ENCODE results near the gene GUCY1A2.
"Not testable (repeated sequence)": the region's sequence is repeated elsewhere in the genome, so short reads cannot be mapped to it uniquely, and the experiment has no call there.

GUCY1A2 gene

DNA sequence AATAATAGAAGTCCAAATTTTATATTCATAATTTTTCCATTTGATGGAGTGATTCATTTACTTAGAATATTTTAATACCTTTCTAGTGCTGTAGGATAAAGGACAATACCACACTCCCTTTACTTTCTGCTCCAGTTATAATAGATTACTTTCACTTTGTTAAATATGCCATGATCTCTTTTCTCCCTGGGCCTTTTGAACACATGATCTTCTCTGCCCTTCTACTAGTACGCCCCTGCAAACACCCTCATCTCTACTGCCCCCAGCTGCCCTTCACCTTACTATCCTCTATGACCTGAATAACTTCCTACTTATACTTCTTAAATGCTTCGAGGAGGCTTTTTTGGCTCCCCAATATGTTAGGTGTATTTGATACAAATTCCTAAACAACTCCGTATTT lies 177.3 kb downstream of the GUCY1A2 start:
- no peak for DNase-seq (ENCODE audit: low read depth in 2 of 2)

DNA sequence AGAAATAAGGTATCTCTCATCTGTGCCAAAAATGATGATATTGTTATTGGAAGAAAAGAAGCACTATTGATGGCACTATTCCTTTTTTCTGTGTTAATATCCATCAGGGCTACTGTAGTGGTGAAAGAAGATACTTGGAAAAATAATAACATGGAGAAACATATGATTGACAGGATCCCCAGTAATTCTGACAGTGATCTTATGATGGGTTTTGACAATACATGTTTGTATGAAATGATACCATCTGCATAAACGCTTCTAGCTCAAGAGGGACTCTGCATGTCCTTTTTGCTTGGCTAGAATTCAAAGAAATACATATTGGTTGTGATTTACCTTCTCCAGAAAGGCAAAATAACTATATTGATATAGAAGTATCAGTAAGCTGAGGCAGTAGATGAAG lies 178.1 kb downstream of the GUCY1A2 start:
- DNase-seq (ENCODE audit: low read depth in 2 of 2) = no peak

DNA sequence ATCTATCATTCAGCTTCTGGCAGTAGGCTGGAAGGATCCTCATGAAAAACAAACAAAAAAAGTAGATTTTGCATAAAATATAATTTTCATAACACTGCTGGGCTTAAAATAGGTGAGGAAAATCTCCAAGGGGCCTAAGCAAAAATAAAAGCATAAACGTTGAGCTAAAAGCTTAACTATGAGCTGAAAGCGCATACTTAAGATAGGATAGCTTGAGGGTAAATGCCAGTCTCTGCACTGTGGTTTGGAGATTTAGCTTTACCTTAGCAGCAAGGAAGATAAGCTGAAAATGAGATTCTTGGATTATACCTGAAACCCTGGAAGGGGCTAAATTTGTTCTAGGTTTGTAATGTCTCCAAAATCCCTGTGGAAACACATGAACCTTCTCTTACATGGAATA lies 183.7 kb downstream of the GUCY1A2 start:
- no peak for DNase-seq (ENCODE audit: low read depth in 2 of 2)

DNA sequence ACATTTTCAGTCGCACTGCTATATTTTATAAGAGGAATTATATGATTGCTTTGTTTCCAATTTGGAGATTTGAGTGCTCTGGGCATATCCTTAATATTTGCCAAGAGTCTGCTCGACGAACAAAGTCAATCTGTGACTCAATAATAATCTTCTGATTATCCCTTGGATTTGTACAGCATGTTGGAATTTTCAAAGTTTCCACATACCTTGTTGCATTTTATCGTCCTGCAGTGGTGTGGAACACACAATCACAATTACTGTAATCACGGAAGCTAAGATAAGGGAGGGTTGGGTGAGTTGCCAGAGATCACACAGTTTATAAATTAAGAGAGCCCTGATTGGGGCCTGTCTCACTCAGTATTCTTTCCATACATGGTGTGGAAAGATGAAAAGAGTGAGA lies 189.3 kb downstream of the GUCY1A2 start:
- no peak for DNase-seq (ENCODE audit: low read depth in 2 of 2)

DNA sequence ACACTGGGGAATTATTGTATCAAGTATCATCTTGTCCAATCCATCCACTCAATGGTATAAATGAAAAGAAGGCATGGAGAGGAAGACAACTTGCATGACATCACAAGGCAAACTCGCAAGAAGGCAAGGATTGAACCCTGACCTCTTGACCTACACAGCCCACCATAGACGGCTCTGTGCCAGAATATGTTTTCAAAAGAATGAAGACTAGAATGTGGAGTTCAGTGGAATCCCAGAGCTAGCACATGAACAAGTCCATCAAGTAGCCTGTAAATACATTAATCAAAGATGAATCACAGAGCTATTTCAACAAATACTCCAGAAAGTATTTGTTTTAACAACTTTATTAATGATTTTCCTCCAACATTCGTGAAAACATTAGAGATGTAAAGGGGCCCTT lies 189.7 kb downstream of the GUCY1A2 start:
- no peak for DNase-seq (ENCODE audit: low read depth in 2 of 2)

DNA sequence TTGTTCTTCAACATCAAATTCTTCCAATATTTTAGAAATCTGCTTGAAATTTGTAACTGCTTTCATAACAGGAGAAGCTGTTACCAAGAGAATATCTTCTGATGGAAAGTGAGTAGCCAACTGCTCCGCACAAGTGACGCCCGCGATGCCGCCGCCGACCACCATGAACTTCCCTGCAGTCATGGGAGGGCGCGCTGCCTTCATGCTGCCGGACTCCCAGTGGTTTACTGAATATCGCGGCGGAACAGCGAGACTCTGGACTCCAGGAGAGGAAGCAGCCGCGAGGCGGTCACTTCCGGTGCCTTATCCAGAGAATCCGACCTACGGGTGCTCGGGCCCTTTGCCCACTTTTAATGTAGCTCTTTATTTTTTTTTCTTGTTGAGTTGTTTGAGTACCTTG lies 190.6 kb downstream of the GUCY1A2 start:
- DNase-seq (ENCODE audit: low read depth in 2 of 2) = no peak

DNA sequence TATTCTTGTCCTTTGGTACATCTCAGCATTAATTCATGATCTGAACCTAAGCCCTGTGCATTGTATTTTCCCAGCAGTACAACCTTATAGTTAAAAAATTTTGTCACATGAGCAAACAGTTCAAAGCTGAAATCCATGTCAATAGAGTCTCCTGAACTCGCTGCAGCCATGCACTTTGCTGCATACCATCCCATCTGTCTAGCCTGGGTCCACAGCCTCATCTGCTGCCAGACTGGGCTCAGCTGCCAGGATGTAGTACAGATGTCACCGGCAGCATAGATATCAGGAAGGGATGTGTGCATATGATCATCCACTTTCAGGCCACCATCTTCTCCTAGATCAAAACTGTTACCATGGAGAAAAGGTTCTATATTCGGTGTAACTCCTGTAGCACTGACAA lies 191.7 kb downstream of the GUCY1A2 start:
- not testable (repeated sequence) for DNase-seq (ENCODE audit: low read depth in 2 of 2)

DNA sequence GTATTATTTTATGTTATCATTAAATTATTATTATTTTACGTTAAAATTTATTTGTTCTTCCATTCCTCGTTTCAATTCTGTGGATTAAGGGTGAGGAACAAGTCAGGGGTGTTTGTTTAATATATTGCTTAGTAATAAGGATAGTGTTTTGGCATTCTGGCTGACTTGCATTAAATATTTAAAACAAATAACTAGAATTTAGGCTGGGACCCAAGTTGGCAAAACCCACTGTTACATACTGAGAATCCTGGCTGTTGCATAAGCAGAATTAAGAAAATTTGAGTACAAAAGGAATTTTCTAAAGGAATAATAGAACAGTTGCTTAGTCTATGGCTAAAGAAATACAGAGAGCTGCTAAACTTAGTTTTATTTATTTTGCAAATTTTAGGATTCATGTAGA lies 196.4 kb downstream of the GUCY1A2 start:
- no peak for DNase-seq (ENCODE audit: low read depth in 2 of 2)

DNA sequence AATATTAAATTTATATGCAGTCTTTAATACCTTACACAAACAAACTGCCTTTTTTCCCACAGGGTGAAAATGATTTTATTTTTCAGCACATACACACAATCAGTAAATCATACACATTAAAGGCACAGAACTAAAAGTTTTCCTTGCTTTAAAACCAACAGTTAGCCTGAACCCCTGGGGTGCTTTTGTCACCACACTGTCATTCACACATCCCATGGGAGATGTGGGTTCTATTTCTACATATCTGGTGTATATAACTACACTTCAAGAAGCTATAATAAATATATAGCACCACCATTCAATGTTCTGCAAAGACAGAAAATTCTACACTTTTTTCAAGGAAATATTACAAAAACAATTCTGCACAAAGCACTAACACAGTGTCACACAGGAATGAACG lies 197.0 kb downstream of the GUCY1A2 start:
- no peak for DNase-seq (ENCODE audit: low read depth in 2 of 2)

DNA sequence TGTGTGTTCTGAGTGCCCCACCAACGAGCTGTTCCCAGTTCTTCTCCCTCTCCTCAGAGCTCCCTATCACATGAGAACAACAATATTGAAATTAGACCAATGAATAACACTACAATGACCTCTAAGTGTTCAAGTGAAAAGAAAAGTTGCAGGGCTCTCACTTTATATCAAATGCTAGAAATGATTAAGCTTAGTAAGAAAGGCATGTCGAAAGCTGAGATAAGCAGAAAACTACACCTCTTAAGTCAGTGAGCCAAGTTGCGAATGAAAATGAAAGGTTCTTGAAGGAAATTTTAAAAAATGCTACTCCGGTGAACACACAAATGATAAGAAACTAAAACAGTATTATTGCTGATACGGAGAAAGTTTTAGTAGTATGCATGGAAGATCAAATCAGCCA lies 199.8 kb downstream of the GUCY1A2 start:
- no peak for DNase-seq (ENCODE audit: low read depth in 2 of 2)

DNA sequence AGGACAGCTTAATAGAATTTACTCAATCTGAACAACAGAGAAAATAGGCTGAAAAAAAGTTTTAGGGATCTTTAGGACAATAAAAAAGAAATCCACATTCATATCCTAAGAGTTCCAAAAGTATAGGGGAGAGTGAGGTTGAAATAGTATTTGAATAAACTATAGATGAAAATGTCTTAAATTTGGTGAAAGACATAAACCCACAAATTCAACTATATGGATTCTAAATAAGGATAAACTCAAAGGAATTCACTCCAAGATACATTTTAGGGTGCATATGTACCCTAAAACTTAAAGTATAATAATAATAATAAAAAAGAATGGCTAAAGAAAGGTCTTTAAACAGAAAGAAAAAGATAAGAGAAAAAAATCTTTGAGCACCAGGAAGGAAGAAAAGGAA lies 203.1 kb downstream of the GUCY1A2 start:
- no peak for DNase-seq (ENCODE audit: low read depth in 2 of 2)

DNA sequence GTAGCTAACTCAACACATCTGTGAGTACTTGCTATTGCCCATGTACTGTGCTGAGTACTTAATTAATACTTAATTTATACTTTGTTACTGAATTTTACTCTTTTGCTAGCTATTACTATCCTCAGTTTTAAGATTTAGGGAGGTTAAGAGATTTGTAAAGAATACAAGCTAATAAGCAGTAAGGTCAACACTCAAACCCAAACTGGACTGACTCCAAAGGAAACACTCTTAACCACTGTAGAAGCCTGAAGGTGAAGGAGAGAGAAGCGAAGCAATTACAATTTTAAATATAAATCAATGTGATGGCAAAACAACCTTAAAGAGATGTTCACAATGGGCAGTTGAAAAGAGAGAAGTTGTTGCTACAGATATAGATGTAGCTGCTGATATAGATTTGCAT lies 204.5 kb downstream of the GUCY1A2 start:
- DNase-seq (ENCODE audit: low read depth in 2 of 2) = no peak

DNA sequence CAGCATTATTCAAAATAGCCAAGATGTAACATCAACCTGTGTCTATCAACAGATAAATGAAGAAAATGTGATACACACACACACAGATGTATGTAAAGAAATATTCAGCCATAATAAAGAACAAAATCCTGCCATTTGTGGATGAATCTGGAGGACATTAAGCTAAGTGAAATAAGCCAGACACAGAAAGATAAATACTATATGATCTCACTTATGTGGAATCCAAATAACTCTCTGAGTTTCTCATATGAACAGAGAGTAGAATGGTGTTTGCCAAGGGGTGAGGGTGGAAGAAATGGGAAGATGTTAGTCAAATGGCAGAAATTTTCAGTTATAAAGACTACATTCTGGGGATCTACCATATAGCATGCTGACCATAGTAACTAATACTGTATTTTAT lies 224.2 kb downstream of the GUCY1A2 start:
- DNase-seq (ENCODE audit: low read depth in 2 of 2) = no peak

DNA sequence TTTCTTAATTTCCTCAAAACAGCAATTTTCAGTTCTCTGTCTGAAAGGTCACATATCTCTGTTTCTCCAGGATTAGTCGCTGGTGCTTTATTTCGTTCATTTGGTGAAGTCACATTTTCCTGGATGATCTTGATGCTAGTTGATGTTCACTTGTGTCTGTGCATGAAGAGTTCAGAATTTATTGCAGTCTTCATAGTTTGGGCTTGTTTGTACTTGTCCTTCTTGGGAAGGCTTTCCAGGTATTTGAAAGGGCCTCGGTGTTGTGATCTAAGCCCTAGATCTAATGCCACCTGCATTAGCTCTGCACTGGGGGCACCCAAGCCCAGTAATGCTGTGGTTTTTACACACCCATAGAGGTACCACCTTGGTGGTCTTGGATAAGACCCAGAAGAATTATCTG lies 228.9 kb downstream of the GUCY1A2 start:
- DNase-seq (ENCODE audit: low read depth in 2 of 2) = no peak

DNA sequence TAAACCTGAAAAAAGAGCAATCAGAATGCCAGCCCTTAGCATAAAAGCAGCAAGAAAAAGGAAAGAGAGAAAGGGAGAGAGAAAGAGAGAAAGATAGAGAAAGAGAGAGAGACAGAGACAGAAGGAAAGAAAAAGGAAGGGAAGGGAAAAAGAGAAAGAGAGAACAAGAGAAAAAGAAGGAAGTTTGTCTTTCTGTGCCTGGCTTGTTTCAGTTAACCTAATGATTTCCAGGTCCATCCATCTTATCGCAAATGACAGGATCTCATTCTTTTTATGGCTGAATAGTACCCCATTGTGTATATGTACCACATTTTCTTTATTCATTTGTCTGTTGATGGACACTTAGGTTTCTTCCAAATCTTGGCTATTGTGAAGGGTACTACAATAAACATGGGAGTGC lies 230.8 kb downstream of the GUCY1A2 start:
- no peak for DNase-seq (ENCODE audit: low read depth in 2 of 2)

DNA sequence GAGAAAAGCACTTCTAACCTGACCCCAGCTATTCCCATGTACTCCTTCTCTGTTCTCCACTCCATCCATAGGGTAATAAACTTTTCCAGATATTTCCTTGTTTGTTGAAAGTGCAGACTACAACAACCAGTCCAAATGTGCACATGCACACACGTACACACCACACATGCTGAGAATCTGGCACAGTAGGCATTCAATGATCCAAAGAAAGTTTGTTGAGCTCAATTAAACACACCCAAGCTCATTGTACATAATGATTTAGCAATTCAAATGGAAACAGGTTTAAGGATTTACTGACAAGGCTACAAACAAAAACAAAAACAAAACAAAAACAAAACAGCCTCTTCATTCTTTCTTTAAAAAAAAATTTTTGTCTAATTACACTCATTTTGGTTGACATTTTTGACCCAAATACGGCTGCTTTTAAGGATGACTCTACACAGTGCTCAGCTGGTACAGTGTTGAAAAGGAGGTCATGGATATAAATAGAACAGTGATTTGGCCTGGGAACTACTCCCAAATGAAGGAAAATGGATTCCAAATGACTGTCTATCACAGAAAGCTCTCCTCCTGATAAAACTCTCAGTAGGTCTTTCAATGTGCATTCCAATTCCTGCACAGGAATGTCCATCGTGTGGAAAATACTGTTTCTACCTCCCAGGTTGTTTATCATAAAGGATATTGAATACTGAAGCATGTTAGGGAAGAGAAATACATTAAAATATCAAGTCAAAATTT lies 232.2 kb downstream of the GUCY1A2 start:
- DNase-seq (ENCODE audit: low read depth in 2 of 2) = no peak

DNA sequence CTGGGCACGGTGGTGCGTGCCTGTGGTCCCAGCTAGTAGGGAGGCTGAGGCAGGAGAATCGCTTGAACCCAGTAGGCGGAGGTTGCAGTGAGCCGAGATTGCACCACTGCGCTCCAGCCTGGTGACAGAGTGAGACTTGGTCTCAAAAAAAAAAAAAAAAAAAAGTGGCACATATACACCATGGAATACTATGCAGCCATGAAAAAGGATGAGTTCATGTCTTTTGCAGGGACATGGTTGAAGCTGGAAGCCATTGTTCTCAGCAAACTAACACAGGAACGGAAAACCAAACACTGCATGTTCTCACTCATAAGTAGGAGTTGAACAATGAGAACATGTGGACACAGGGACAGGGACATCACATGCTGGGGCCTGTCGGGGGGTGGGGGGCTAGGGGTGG lies 241.0 kb downstream of the GUCY1A2 start:
- not testable (repeated sequence) for DNase-seq (ENCODE audit: low read depth in 2 of 2)

DNA sequence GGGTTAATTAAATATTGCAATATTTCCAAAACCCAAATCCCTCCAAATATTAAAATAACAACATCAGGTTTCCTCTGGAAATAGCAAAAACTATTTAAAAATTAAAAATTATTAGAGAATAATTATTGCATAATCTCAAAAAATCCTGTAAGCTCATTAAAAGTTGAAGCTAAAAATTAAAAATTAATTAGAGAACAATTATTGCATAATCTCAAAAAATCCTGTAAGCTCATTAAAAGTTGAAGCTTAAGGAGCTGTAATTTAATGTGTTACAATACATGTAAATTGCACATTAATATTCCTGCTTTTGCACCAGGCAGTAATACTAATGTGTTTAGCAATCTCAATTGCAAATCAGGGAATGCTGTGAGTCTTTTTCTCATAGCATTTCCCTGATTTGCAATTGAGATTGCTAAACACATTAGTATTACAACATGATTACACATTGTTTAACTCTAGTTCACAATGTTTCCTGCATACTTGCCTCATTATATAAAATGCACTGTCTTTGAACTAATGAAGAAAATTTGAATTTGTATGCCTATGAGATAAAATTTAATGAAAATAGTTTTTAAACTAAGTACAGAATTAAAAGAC lies 247.7 kb downstream of the GUCY1A2 start:
- DNase-seq (ENCODE audit: low read depth in 2 of 2) = no peak

DNA sequence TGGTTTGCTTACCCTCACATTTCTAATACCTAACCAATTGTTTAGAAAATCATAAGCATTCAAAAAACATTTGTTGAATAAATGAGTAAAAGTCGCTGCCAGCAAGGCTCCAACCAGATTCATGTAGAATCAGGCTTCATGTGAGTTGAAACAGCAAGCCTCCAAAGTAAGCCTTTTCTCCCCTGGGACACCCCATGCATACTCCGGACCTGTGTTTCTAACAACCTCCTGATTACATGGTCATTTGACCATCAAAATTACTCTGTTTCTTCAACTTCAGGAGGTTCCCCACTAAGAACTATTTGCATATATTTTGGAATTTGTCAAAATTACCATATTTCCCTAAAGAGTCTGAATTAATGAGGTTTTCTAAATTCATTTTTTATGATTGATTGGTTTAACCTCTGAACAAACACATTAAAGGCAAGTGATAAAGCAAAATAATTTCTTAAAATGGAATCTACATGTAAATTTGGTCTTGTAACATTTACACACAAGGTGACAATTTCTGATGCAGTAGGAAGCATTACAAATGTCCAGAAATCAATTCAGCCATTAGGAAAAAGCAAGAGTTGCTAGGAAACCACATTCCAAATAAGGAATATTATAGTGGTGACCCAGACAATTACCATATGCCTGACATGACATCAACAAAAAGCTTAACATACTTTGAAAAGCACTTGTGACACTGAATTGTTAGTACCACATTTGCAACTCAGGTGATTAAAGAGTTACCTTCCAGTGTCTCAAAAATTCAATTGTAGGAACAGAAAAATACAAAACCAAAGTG lies 252.6 kb downstream of the GUCY1A2 start:
- DNase-seq (ENCODE audit: low read depth in 2 of 2) = no peak

DNA sequence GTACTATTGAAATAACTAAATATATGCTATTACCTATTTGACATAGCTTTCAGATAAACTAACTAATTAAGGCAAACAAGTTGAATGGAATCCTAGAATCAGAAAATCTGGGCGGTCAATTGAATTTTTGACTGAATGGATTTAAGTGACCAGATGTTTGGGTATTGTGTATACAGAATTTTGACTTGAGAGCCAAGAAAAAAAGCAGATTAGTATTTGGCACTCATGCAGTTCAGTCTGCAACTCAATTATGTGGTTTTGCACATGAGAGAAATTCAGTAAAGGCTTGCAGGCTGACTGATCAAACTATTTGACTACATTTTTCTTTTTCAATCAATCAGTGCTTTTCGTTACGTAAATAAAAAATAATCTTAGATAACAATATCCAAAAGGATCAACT lies 254.8 kb downstream of the GUCY1A2 start:
- no peak for DNase-seq (ENCODE audit: low read depth in 2 of 2)

DNA sequence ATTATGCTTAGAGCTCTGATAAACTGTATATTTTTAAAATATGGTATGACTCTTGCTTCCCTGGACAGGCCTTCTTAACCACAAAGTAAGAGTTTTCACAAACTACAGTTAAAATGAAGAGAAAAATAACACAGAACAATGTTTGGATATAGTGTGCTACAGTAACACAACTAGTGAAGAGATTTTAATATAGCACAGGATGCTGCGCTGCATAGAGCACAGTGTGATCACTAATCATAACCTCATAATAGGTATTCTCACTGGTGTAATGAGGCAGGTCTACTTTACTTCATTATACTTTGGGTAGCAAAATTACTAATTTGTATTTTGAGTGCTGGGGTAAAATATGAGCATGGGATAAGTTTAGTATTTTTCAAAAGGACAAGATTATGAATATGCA lies 256.5 kb downstream of the GUCY1A2 start:
- no peak for DNase-seq (ENCODE audit: low read depth in 2 of 2)

DNA sequence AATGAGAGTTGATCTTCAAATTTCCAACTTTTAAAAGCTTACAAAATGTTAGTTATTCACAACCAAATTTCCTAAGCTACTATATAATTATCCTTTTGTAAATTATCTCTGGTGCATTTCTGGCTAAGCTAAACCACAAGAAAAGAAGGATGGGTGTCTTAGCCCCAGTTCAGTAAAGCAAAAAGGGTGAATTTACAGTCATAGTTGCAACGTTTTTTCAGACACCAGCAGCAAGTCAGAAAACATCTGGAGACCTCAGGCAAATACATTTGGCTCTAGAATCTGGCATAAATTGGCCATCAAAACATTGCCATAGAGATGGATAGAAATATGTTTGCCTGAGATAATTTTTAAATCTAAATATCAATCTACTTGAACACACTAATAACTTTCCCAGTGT lies 257.0 kb downstream of the GUCY1A2 start:
- DNase-seq (ENCODE audit: low read depth in 2 of 2) = no peak

DNA sequence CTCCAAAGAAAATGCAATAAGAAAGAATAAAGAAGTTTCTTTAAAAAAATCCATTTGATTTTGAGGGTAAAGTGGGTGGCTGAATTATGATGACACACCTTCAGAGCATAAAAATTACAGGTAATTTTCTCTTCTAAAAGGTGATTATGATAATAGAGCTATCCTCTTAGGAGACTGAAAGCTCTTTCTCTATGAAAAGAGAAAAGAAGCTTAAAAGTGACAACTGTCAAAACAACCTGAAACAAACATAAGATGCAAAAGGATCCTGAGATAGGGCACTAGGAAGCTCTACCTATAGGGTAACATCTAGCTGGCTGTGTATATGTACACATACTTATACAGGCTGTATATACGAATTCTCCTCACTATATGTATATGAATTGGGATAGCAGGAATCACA lies 270.2 kb downstream of the GUCY1A2 start:
- no peak for DNase-seq (ENCODE audit: low read depth in 2 of 2)
